HG02571 (cell line): ENCODE measurements around the gene FAM187B.

ENCODE experiments used
- ATAC-seq: cut with Tn5 transposase; IDR thresholded peaks from one replicate; pipeline ENCODE4 v1.9.1; 2021; ENCODE audit warnings: mild to moderate bottlenecking, moderate library complexity; ENCODE audit not compliant: unreplicated experiment

Gene FAM187B

GRCh38 chr19:35179830-35180229 is 48.7 kb downstream of the FAM187B start:
- ATAC-seq: no peak

GRCh38 chr19:35178701-35179100 is 49.8 kb downstream of the FAM187B start:
- ATAC-seq: no peak

GRCh38 chr19:35177377-35178274 is 50.9 kb downstream of the FAM187B start:
- no peak for ATAC-seq

DNA sequence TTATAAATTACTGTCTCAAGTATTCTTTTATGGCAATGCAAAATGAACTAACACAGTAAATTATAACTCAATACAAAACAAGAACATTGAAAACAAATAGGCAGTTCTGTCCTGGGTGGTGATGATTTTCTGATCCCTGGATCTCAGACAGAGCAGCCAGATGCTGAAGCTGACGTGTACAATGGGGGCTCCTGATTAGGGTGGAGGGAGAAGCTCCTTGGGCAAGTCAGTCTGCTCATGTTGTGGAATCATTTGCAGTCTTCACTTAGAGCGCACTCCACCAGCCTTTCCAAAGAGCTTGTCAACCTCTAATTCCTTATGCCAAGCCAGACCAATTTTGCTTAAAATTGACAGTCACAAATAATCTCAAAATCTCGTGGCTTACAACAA is 52.4 kb downstream of the FAM187B start:
- no peak for ATAC-seq
